Measurements from ENCODE around the gene RHNO1. TPM values are rescaled to one million over a fixed set of nuclear protein-coding genes. Genes with fewer than 3 reads are reported as not detected.

Gene RHNO1
- total RNA-seq, 1 donor from 2014 or later: 3.6 TPM

GRCh38 chr12:2925322-2925995 lies 48.4 kb downstream of the RHNO1 start:
- no peak for DNase-seq
- no peak for TF ChIP-seq CTCF (IDR thresholded peaks at IDR 0.05; ENCODE audit: borderline replicate concordance)
- H3K36me3 ChIP-seq: peaks cover 88% of the 10 kb centered on the region
- H3K9me3 ChIP-seq (replicated peaks): no peaks in the 10 kb centered on the region
- peaks cover 3% of the 10 kb centered on the region for H3K4me1 ChIP-seq
- intact Hi-C loops (cut with micrococcal nuclease): no loop called here
- no peaks in the 10 kb centered on the region for H3K27me3 ChIP-seq (ENCODE audit: low read depth)
- H3K27ac ChIP-seq (replicated peaks): no peak overlapping the region
- H3K4me3 ChIP-seq: no peak overlapping the region

GRCh38 chr12:2930865-2931264 lies 53.8 kb downstream of the RHNO1 start:
- Histone ChIP-seq H3K27ac (replicated peaks) (no peak overlapping the region), H3K9me3 (replicated peaks) (no peaks in the 10 kb centered on the region), H3K36me3 (peaks cover 84% of the 10 kb centered on the region), H3K4me3 (no peak overlapping the region), H3K27me3 (ENCODE audit: low read depth) (no peaks in the 10 kb centered on the region), H3K4me1 (peaks cover 4% of the 10 kb centered on the region)
- intact Hi-C loops (cut with micrococcal nuclease): no loop called here
- no peak for TF ChIP-seq CTCF (IDR thresholded peaks at IDR 0.05; ENCODE audit: borderline replicate concordance)
- DNase-seq: no peak

- Histone ChIP-seq H3K27ac (replicated peaks) (no peak overlapping the region), H3K4me3 (no peak overlapping the region), H3K27me3 (ENCODE audit: low read depth) (no peaks in the 10 kb centered on the region), H3K4me1 (peaks cover 4% of the 10 kb centered on the region), H3K9me3 (replicated peaks) (no peaks in the 10 kb centered on the region), H3K36me3 (peaks cover 78% of the 10 kb centered on the region)
- DNase-seq: no peak
- intact Hi-C loops (cut with micrococcal nuclease): no loop called here
- TF ChIP-seq CTCF (IDR thresholded peaks at IDR 0.05; ENCODE audit: borderline replicate concordance): no peak
Measured at GRCh38 chr12:2933586-2933985, 56.6 kb downstream of the RHNO1 start.

GRCh38 chr12:2934371-2934770 lies 57.3 kb downstream of the RHNO1 start:
- DNase-seq: no peak
- Histone ChIP-seq H3K36me3 (peaks cover 83% of the 10 kb centered on the region), H3K27me3 (ENCODE audit: low read depth) (no peaks in the 10 kb centered on the region), H3K9me3 (replicated peaks) (no peaks in the 10 kb centered on the region), H3K4me3 (no peak overlapping the region), H3K27ac (replicated peaks) (no peak overlapping the region), H3K4me1 (peaks cover 4% of the 10 kb centered on the region)
- intact Hi-C loops (cut with micrococcal nuclease): no loop called here
- TF ChIP-seq CTCF (IDR thresholded peaks at IDR 0.05; ENCODE audit: borderline replicate concordance): no peak

- peaks cover 70% of the 10 kb centered on the region for H3K36me3 ChIP-seq
- no peak overlapping the region for H3K4me3 ChIP-seq
- H3K27ac ChIP-seq (replicated peaks): no peak overlapping the region
- H3K27me3 ChIP-seq (ENCODE audit: low read depth): no peaks in the 10 kb centered on the region
- TF ChIP-seq CTCF (IDR thresholded peaks at IDR 0.05; ENCODE audit: borderline replicate concordance): no peak
- H3K9me3 ChIP-seq (replicated peaks): no peaks in the 10 kb centered on the region
- H3K4me1 ChIP-seq: no peaks in the 10 kb centered on the region
- DNase-seq: no peak
- intact Hi-C loops (cut with micrococcal nuclease): no loop called here
Measured at GRCh38 chr12:2936301-2936700, 59.3 kb downstream of the RHNO1 start.

Measured in left ventricle myocardium inferior (tissue), 1 donor.